ENCODE measurements around the gene MYOT.

GRCh38 chr5:137880313-137880712 is 12.7 kb downstream of the MYOT start:
- TF ChIP-seq CTCF (IDR thresholded peaks at IDR 0.05; ENCODE audit: low read depth, low read length) (no peak), POLR2A (IDR thresholded peaks at IDR 0.05; ENCODE audit: extremely low read depth, insufficient read length) (no peak), MAX (IDR thresholded peaks at IDR 0.05; ENCODE audit: low read depth, low read length) (no peak), MYC (IDR thresholded peaks at IDR 0.05; ENCODE audit: low read depth, low read length) (no peak)

Data from NB4 (cell line).